CD4-positive, alpha-beta memory T cell (primary cell): ENCODE results near the gene ARL2. TPM values are rescaled to one million over a fixed set of nuclear protein-coding genes. Genes with fewer than 3 reads are reported as not detected.

Experiments used
- CTCF ChIA-PET: fragments of 350-600 bp; sonication (Branson Sonifier 250); formaldehyde crosslinking; loops from one replicate; lab custom pipeline; 2021; ENCODE audit warnings: inconsistent platforms; ENCODE audit not compliant: partially characterized antibody; lab: Charles Lee
- POLR2A ChIA-PET: fragments of 350-600 bp; sonication (Branson Sonifier 250); formaldehyde crosslinking; loops from one replicate; lab custom pipeline; 2021; ENCODE audit not compliant: partially characterized antibody; lab: Charles Lee
- DNase-seq, 5 donors: peaks; one replicate each; pipeline versions ENCODE4 v3.0.0 to v3.0.0-alpha.2; 2020 to 2022; ENCODE audit warnings: mixed read lengths in 1 of 5
- H3K27ac ChIP-seq: one replicate; pipeline ENCODE4 v1.7.0; 2013; ENCODE audit warnings: low read depth, low read length
- H3K27me3 ChIP-seq: 2 replicates; pipeline ENCODE4 v1.7.0; 2013; ENCODE audit warnings: mild to moderate bottlenecking, low read length, moderate library complexity; ENCODE audit not compliant: insufficient read depth
- H3K36me3 ChIP-seq: 2 replicates; pipeline ENCODE4 v1.7.0; 2013; ENCODE audit warnings: mild to moderate bottlenecking, low read length, moderate library complexity; ENCODE audit not compliant: insufficient read depth
- H3K4me1 ChIP-seq: 2 replicates; pipeline ENCODE4 v1.7.0; 2013; ENCODE audit warnings: mild to moderate bottlenecking, low read length, moderate library complexity; ENCODE audit not compliant: insufficient read depth
- H3K4me3 ChIP-seq, 2 donors: one replicate each; pipeline ENCODE4 v1.7.0; 2013; ENCODE audit warnings: low read length in 2 of 2, mild to moderate bottlenecking in 1 of 2
- H3K9me3 ChIP-seq, 2 donors: one replicate each; pipeline ENCODE4 v1.7.0; 2013; ENCODE audit warnings: low read length in 2 of 2, control low read depth in 1 of 2; ENCODE audit not compliant: control insufficient read depth in 1 of 2
- H3K27ac Mint-ChIP-seq, 7 donors: one replicate each; pipeline ENCODE4 v1.8.0; 2020 to 2021; ENCODE audit warnings: mixed read lengths in 7 of 7, mild to moderate bottlenecking in 6 of 7, inconsistent platforms in 3 of 7, moderate library complexity in 3 of 7
- H3K27me3 Mint-ChIP-seq, 2 donors: one replicate each; pipeline ENCODE4 v1.8.0; 2020 to 2021; ENCODE audit warnings: mixed read lengths in 2 of 2
- H3K36me3 Mint-ChIP-seq, 2 donors: one replicate each; pipeline ENCODE4 v1.8.0; 2020 to 2021; ENCODE audit warnings: mixed read lengths in 2 of 2, inconsistent platforms in 1 of 2, mild to moderate bottlenecking in 1 of 2
- H3K4me1 Mint-ChIP-seq, 4 donors: one replicate each; pipeline ENCODE4 v1.8.0; 2020 to 2021; ENCODE audit warnings: mixed read lengths in 4 of 4, mild to moderate bottlenecking in 1 of 4
- H3K4me3 Mint-ChIP-seq, 8 donors: one replicate each; pipeline ENCODE4 v1.8.0; 2020 to 2021; ENCODE audit warnings: mixed read lengths in 8 of 8, mild to moderate bottlenecking in 7 of 8, moderate library complexity in 6 of 8, inconsistent platforms in 3 of 8
- H3K9me3 Mint-ChIP-seq, 8 donors: one replicate each; pipeline ENCODE4 v1.8.0; 2020 to 2021; ENCODE audit warnings: mixed read lengths in 8 of 8, mild to moderate bottlenecking in 5 of 8, inconsistent platforms in 3 of 8, moderate library complexity in 1 of 8
- intact Hi-C: fragments of 100-400 bp; cut with micrococcal nuclease; formaldehyde crosslinking; loops from one replicate; pipeline ENCODE4 v1.15.1; 2023
- microRNA-seq: library from miRNA; unstranded; fragments of <30 nt; microRNA quantifications from one replicate; pipeline ENCODE4 v1.2.0, GENCODE V29; 2021; ENCODE audit warnings: borderline replicate concordance, borderline number of aligned reads, borderline microRNAs expressed, mixed read lengths
- polyA plus RNA-seq, 2 donors: library from polyadenylated mRNA; unstranded; fragments of 300-500 nt; fragmentation: Illumina TruSeq; gene quantifications; one replicate each; pipeline ENCODE4 v1.2.3, GENCODE V29; 2021
- total RNA-seq, 2 experiments: library from RNA; stranded (reverse); gene quantifications; one replicate each; pipeline ENCODE4 v1.2.3, GENCODE V29; 2021

ARL2 gene
- total and polyA plus RNA-seq, 4 experiments from 2014 or later = 30.6 to 114 (median 57.9) TPM

GRCh38 chr11:65066805-65067291 is 52.9 kb downstream of the ARL2 start:
- no peaks in the 10 kb centered on the region for H3K9me3 Mint-ChIP-seq
- CTCF ChIA-PET = no interaction called here
- no peak overlapping the region for H3K4me3 Mint-ChIP-seq

GRCh38 chr11:65067446-65067845 is 53.5 kb downstream of the ARL2 start:
- ChIA-PET POLR2A (no interaction called here), CTCF (no interaction called here)
- no peak for DNase-seq
- Histone ChIP-seq H3K36me3 (no peaks in the 10 kb centered on the region), H3K27ac (no peak overlapping the region), H3K27me3 (no peaks in the 10 kb centered on the region), H3K4me1 (no peaks in the 10 kb centered on the region), H3K9me3 (no peaks in the 10 kb centered on the region), H3K4me3 (no peak overlapping the region)
- Mint-ChIP-seq H3K4me1 (no peaks in the 10 kb centered on the region), H3K36me3 (no peaks in the 10 kb centered on the region), H3K27me3 (no peaks in the 10 kb centered on the region), H3K27ac (no peak overlapping the region), H3K9me3 (no peaks in the 10 kb centered on the region), H3K4me3 (no peak overlapping the region)
- intact Hi-C loops = no loop called here

More at GRCh38 chr11:65066805-65067291, 52.9 kb downstream of the ARL2 start:
- H3K36me3 ChIP-seq = no peaks in the 10 kb centered on the region
- H3K4me1 Mint-ChIP-seq = no peaks in the 10 kb centered on the region
- no peaks in the 10 kb centered on the region for H3K27me3 ChIP-seq
- H3K9me3 ChIP-seq = no peaks in the 10 kb centered on the region
- no peak overlapping the region for H3K27ac ChIP-seq
- POLR2A ChIA-PET = no interaction called here
- H3K4me3 ChIP-seq = no peak overlapping the region
- H3K4me1 ChIP-seq = no peaks in the 10 kb centered on the region
- intact Hi-C loops = no loop called here
- no peaks in the 10 kb centered on the region for H3K36me3 Mint-ChIP-seq
- DNase-seq = no peak
- H3K27me3 Mint-ChIP-seq = no peaks in the 10 kb centered on the region
- no peak overlapping the region for H3K27ac Mint-ChIP-seq

- no peaks in the 10 kb centered on the region for H3K4me1 Mint-ChIP-seq
- H3K9me3 ChIP-seq = no peaks in the 10 kb centered on the region
- H3K27ac Mint-ChIP-seq = no peak overlapping the region
- H3K4me3 ChIP-seq = no peak overlapping the region
- intact Hi-C loops = no loop called here
- CTCF ChIA-PET = interaction anchor here (1.3 kb wide), 1 partner anchor 9 kb away, joined by 4 read pairs; no protein-coding TSS in a partner anchor
- H3K4me3 Mint-ChIP-seq = no peak overlapping the region
- H3K27ac ChIP-seq = no peak overlapping the region
- H3K4me1 ChIP-seq = no peaks in the 10 kb centered on the region
- no peaks in the 10 kb centered on the region for H3K36me3 Mint-ChIP-seq
- POLR2A ChIA-PET = no interaction called here
- no peaks in the 10 kb centered on the region for H3K27me3 Mint-ChIP-seq
- no peak for DNase-seq
- H3K36me3 ChIP-seq = no peaks in the 10 kb centered on the region
- no peaks in the 10 kb centered on the region for H3K27me3 ChIP-seq
- peaks cover 0 to 2% (median 0%) of the 10 kb centered on the region in 8 donors for H3K9me3 Mint-ChIP-seq
Measured at GRCh38 chr11:65069217-65069616, 55.3 kb downstream of the ARL2 start.

Small RNA genes lying within 50 kb of the gene (microRNA-seq; reads per million reads assigned to microRNA genes)
- gene MIR6879 = not detected

Other genes with a start within 250 kb of the ARL2 start
- gene SF1, start 235.6 kb upstream of the ARL2 start, total RNA-seq = 100 to 1,000 TPM; 805 to 832 TPM
- 100 to 1,000 TPM in 1 of 2 donors, 10 to 100 TPM in 1; 48.3 to 158 TPM for gene SF1, start 235.6 kb upstream of the ARL2 start, polyA plus RNA-seq
- gene MAP4K2, start 210.9 kb upstream of the ARL2 start, total RNA-seq = 100 to 1,000 TPM; 122 to 128 TPM
- gene MAP4K2, start 210.9 kb upstream of the ARL2 start, polyA plus RNA-seq = 10 to 100 TPM; 32.3 to 57.2 TPM
- gene MEN1, start 203.6 kb upstream of the ARL2 start, total RNA-seq = 10 to 100 TPM; 41.3 to 42.7 TPM
- gene MEN1, start 203.6 kb upstream of the ARL2 start, polyA plus RNA-seq = 10 to 100 TPM; 22.4 to 42.1 TPM
- 1 to 10 TPM; 6.2 to 9.0 TPM for gene CDC42BPG, start 169.5 kb upstream of the ARL2 start, total RNA-seq
- gene CDC42BPG, start 169.5 kb upstream of the ARL2 start, polyA plus RNA-seq = under 1 TPM in 1 of 2 donors, not detected in 1; 0.62 TPM
- gene EHD1, start 135.5 kb upstream of the ARL2 start, total RNA-seq = 100 to 1,000 TPM; 268 to 279 TPM
- 100 to 1,000 TPM; 125 to 200 TPM for gene EHD1, start 135.5 kb upstream of the ARL2 start, polyA plus RNA-seq
- 10 to 100 TPM; 45.7 to 47.3 TPM for gene ATG2A, start 97.0 kb upstream of the ARL2 start, total RNA-seq
- gene ATG2A, start 97.0 kb upstream of the ARL2 start, polyA plus RNA-seq = 1 to 10 TPM; 4.1 to 6.3 TPM
- gene PPP2R5B, start 89.5 kb upstream of the ARL2 start, total RNA-seq = 10 to 100 TPM; 14.0 to 15.8 TPM
- 1 to 10 TPM; 5.6 to 8.8 TPM for gene PPP2R5B, start 89.5 kb upstream of the ARL2 start, polyA plus RNA-seq
- gene GPHA2, start 78.3 kb upstream of the ARL2 start, total RNA-seq = under 1 TPM in 1 of 2 experiments, not detected in 1; 0.47 TPM
- gene GPHA2, start 78.3 kb upstream of the ARL2 start, polyA plus RNA-seq = not detected
- under 1 TPM; 0.44 to 0.91 TPM for gene MAJIN, start 42.1 kb upstream of the ARL2 start, total RNA-seq
- gene MAJIN, start 42.1 kb upstream of the ARL2 start, polyA plus RNA-seq = not detected
- under 1 TPM in 1 of 2 experiments, not detected in 1; 0.17 TPM for gene BATF2, start 17.2 kb upstream of the ARL2 start, total RNA-seq
- not detected for gene BATF2, start 17.2 kb upstream of the ARL2 start, polyA plus RNA-seq
- 10 to 100 TPM; 24.5 to 26.7 TPM for gene SNX15, start 13.3 kb downstream of the ARL2 start, total RNA-seq
- 10 to 100 TPM; 19.8 to 23.2 TPM for gene SNX15, start 13.3 kb downstream of the ARL2 start, polyA plus RNA-seq
- gene SAC3D1, start 27.1 kb downstream of the ARL2 start, total RNA-seq = 10 to 100 TPM in 1 of 2 experiments, 1 to 10 TPM in 1; 9.4 to 10.5 TPM
- 10 to 100 TPM in 1 of 2 donors, 1 to 10 TPM in 1; 6.8 to 10.6 TPM for gene SAC3D1, start 27.1 kb downstream of the ARL2 start, polyA plus RNA-seq
- 10 to 100 TPM; 22.4 to 23.4 TPM for gene NAALADL1, start 44.4 kb downstream of the ARL2 start, total RNA-seq
- 10 to 100 TPM; 16.6 to 27.0 TPM for gene NAALADL1, start 44.4 kb downstream of the ARL2 start, polyA plus RNA-seq
- gene CDCA5, start 69.9 kb downstream of the ARL2 start, total RNA-seq = under 1 TPM; 0.41 to 0.64 TPM
- under 1 TPM in 1 of 2 donors, not detected in 1; 0.41 TPM for gene CDCA5, start 69.9 kb downstream of the ARL2 start, polyA plus RNA-seq
- 10 to 100 TPM; 48.6 to 51.9 TPM for gene ZFPL1, start 70.1 kb downstream of the ARL2 start, total RNA-seq
- 10 to 100 TPM; 28.7 to 31.0 TPM for gene ZFPL1, start 70.1 kb downstream of the ARL2 start, polyA plus RNA-seq
- gene VPS51, start 82.1 kb downstream of the ARL2 start, total RNA-seq = 100 to 1,000 TPM; 221 to 226 TPM
- 100 to 1,000 TPM in 1 of 2 donors, 10 to 100 TPM in 1; 87.0 to 113 TPM for gene VPS51, start 82.1 kb downstream of the ARL2 start, polyA plus RNA-seq
- 10 to 100 TPM; 22.4 to 27.2 TPM for gene TM7SF2, start 97.7 kb downstream of the ARL2 start, total RNA-seq
- 10 to 100 TPM in 1 of 2 donors, 1 to 10 TPM in 1; 9.1 to 12.1 TPM for gene TM7SF2, start 97.7 kb downstream of the ARL2 start, polyA plus RNA-seq
- 10 to 100 TPM; 15.9 to 16.5 TPM for gene ZNHIT2, start 103.5 kb downstream of the ARL2 start, total RNA-seq
- 10 to 100 TPM; 13.1 to 22.5 TPM for gene ZNHIT2, start 103.5 kb downstream of the ARL2 start, polyA plus RNA-seq
- 1,000 to 10,000 TPM; 1,571 to 1,690 TPM for gene FAU, start 108.0 kb downstream of the ARL2 start, total RNA-seq
- 1,000 to 10,000 TPM in 1 of 2 donors, 100 to 1,000 TPM in 1; 913 to 1,018 TPM for gene FAU, start 108.0 kb downstream of the ARL2 start, polyA plus RNA-seq
- gene MRPL49, start 108.2 kb downstream of the ARL2 start, total RNA-seq = 10 to 100 TPM; 59.6 to 60.6 TPM
- gene MRPL49, start 108.2 kb downstream of the ARL2 start, polyA plus RNA-seq = 100 to 1,000 TPM in 1 of 2 donors, 10 to 100 TPM in 1; 81.1 to 118 TPM
- 10 to 100 TPM; 74.0 to 76.5 TPM for gene SYVN1, start 120.4 kb downstream of the ARL2 start, total RNA-seq
- gene SYVN1, start 120.4 kb downstream of the ARL2 start, polyA plus RNA-seq = 10 to 100 TPM in 1 of 2 donors, 1 to 10 TPM in 1; 2.8 to 17.0 TPM
- not detected for gene SPDYC, start 156.1 kb downstream of the ARL2 start, total RNA-seq
- not detected for gene SPDYC, start 156.1 kb downstream of the ARL2 start, polyA plus RNA-seq
- 100 to 1,000 TPM; 135 to 141 TPM for gene CAPN1, start 167.8 kb downstream of the ARL2 start, total RNA-seq
- gene CAPN1, start 167.8 kb downstream of the ARL2 start, polyA plus RNA-seq = 100 to 1,000 TPM; 115 to 127 TPM
- 10 to 100 TPM; 26.4 to 27.3 TPM for gene POLA2, start 247.8 kb downstream of the ARL2 start, total RNA-seq
- 10 to 100 TPM in 1 of 2 donors, 1 to 10 TPM in 1; 7.8 to 13.7 TPM for gene POLA2, start 247.8 kb downstream of the ARL2 start, polyA plus RNA-seq